ENCODE results near the gene GPR61.

Gene GPR61

DNA sequence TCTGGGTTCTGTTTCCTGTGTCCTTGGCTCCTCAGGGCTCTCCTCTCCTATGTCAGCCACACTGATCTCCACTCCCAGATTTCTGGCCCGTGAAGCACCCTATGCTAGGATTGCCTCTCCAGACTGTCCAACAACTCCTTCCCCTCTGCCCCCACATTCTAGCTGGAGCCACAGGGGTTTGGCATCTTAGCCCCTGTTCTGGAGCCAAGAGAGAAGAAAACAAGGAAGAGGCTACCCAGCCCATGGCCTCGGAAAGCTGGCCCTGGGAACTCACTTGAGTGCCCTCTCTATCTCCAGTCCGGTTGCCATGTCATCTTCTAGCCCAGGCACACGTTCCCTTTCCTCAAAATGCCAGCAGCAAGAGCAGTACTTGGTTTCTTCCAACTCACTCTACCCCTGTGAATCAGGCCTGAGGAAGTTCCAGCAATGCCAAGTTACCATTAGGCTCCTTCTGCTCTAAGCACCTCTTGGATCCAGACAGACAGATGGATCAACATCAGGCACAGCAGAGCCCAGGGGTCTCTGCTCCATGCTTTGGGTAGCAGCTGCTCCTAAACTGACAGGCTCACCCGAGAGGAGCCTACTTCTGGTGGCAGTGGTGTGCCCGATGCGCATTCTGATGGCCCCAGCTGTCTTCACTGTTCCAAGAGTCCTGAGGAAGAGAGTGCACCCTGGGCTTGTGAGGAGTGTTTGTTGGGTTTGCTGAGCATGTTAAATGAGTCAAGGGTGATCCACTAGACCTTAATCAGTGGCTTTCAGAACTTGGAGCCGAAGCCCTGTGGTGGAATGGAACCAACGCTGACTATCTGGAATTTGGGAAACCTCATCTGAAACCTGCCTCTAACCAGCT lies 11.6 kb upstream of the GPR61 start (continued):
- TF ChIP-seq MYNN (tag by site-specific recombination; IDR thresholded peaks at IDR 0.05; ENCODE audit: borderline replicate concordance) = no peak
- TF ChIP-seq YY1 (tag by site-specific recombination; IDR thresholded peaks at IDR 0.05) = no peak
- no peak for TF ChIP-seq ZNF548 (tag by site-specific recombination; IDR thresholded peaks at IDR 0.05)
- no peak for TF ChIP-seq SP7 (tag by site-specific recombination; IDR thresholded peaks at IDR 0.05)
- TF ChIP-seq ZNF514 (tag by site-specific recombination; IDR thresholded peaks at IDR 0.05) = no peak

GRCh38 chr1:109528712-109529111 lies 11.0 kb upstream of the GPR61 start:
- Histone ChIP-seq H3K36me3 (ENCODE audit: control insufficient read depth in 2 of 2, insufficient read depth in 1 of 2, low read length in 2 of 2) (no peaks in the 10 kb centered on the region), H3K4me3 (ENCODE audit: low read depth, low read length) (no peak overlapping the region), H3K4me1 (ENCODE audit: control insufficient read depth, insufficient read depth, low read length) (no peaks in the 10 kb centered on the region), H3K9me3 (ENCODE audit: control insufficient read depth, insufficient read depth, low read depth, low read length) (no peaks in the 10 kb centered on the region), H3K27ac (ENCODE audit: extremely low read depth, low read depth, low read length) (no peak overlapping the region)
- no peak for TF ChIP-seq TCF7L2 (IDR thresholded peaks at IDR 0.05; ENCODE audit: borderline replicate concordance, low read depth, low read length)
- TF ChIP-seq ZBTB7A (tag by site-specific recombination; IDR thresholded peaks at IDR 0.05; ENCODE audit: low read depth) = no peak
- TF ChIP-seq ZNF658 (tag by site-specific recombination; IDR thresholded peaks at IDR 0.05) = no peak
- TF ChIP-seq KLF7 (tag by site-specific recombination; IDR thresholded peaks at IDR 0.05; ENCODE audit: borderline replicate concordance) = no peak
- TF ChIP-seq ZNF707 (tag by site-specific recombination; IDR thresholded peaks at IDR 0.05) = no peak
- no peak for TF ChIP-seq RBAK (tag by site-specific recombination; IDR thresholded peaks at IDR 0.05)
- TF ChIP-seq ZNF791 (tag by site-specific recombination; IDR thresholded peaks at IDR 0.05) = no peak
- no peak for TF ChIP-seq ZNF837 (tag by site-specific recombination; IDR thresholded peaks at IDR 0.05)
- no peak for TF ChIP-seq ZNF510 (tag by site-specific recombination; IDR thresholded peaks at IDR 0.05; ENCODE audit: insufficient replicate concordance)
- TF ChIP-seq, protein P1, sequence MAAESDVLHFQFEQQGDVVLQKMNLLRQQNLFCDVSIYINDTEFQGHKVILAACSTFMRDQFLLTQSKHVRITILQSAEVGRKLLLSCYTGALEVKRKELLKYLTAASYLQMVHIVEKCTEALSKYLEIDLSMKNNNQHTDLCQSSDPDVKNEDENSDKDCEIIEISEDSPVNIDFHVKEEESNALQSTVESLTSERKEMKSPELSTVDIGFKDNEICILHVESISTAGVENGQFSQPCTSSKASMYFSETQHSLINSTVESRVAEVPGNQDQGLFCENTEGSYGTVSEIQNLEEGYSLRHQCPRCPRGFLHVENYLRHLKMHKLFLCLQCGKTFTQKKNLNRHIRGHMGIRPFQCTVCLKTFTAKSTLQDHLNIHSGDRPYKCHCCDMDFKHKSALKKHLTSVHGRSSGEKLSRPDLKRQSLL (tag by site-specific recombination; IDR thresholded peaks at IDR 0.05) = no peak
- no peak for TF ChIP-seq ZNF548 (tag by site-specific recombination; IDR thresholded peaks at IDR 0.05)
- TF ChIP-seq ZEB2 (tag by site-specific recombination; IDR thresholded peaks at IDR 0.05) = no peak
- CTCF ChIA-PET = interaction anchor here (0.7 to 20.8 kb wide), 2 partner anchors 11 to 26 kb away, joined by 7 to 1152 read pairs; partner anchors contain the start of genes AMIGO1, CYB561D1 and GPR61
- POLR2A ChIA-PET = interaction anchor here (1.4 kb wide), 1 partner anchor 11 kb away, joined by 3 read pairs; the partner anchor contains the start of gene GPR61

DNA sequence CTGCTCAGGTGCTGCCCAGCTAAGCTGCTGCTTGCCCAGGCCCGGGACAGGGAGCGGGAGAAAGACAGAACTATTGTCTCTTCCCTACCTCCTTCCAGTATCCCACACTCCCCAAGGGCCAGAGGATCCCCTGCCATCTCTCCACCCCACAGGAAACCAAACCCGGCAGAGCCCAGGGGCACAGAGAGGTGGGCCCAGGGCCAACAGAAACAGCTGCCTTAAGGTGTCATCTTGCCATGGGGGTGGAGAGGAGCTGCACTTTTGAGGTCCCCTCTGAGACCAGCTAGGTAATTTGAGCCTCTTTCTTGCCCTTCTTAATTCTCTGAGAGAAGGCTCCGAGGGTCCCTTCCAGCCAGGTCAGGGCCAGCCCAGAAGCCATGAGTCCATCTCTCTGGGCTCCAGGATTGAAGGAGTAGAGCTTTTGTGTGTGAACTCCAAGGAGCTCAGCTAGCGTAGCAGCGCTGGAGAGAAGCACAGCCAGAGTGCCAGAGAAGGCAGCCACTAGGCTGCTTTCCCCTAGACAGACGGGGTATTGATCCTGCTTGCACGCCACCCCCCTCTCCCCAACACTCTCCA lies 9.7 kb upstream of the GPR61 start:
- ChIA-PET POLR2A (interaction anchor here (1.2 to 1.5 kb wide), 2 partner anchors 36 to 247 kb away, joined by 3 to 5 read pairs; partner anchors contain the start of genes CYB561D1 and PSRC1), CTCF (interaction anchor here (0.6 to 20.8 kb wide), 7 partner anchors 9 to 131 kb away, joined by 3 to 1152 read pairs (median 4); partner anchors contain the start of genes AMIGO1 and CYB561D1)
- H3K27ac ChIP-seq (ENCODE audit: extremely low read depth, low read depth, low read length) = no peak overlapping the region
- TF ChIP-seq ZNF518A (tag by site-specific recombination; conservative IDR thresholded peaks at IDR 0.05; ENCODE audit: low read depth) = no peak
- TF ChIP-seq PRDM2 (tag by site-specific recombination; IDR thresholded peaks at IDR 0.05; ENCODE audit: borderline replicate concordance) = no peak
- TF ChIP-seq ZNF837 (tag by site-specific recombination; IDR thresholded peaks at IDR 0.05) = no peak
- TF ChIP-seq ZNF138 (tag by site-specific recombination; IDR thresholded peaks at IDR 0.05; ENCODE audit: borderline replicate concordance) = no peak

More for the DNA sequence above, 9.7 kb upstream of the GPR61 start:
- Histone ChIP-seq H3K9me3 (ENCODE audit: control insufficient read depth, insufficient read depth, low read depth, low read length) (no peaks in the 10 kb centered on the region), H3K4me1 (ENCODE audit: control insufficient read depth, insufficient read depth, low read length) (no peaks in the 10 kb centered on the region), H3K4me3 (ENCODE audit: low read depth, low read length) (no peak overlapping the region), H3K36me3 (ENCODE audit: control insufficient read depth in 2 of 2, insufficient read depth in 1 of 2, low read length in 2 of 2) (no peaks in the 10 kb centered on the region)
